ENCODE measurements around the gene MAP2K5.

Gene MAP2K5

DNA sequence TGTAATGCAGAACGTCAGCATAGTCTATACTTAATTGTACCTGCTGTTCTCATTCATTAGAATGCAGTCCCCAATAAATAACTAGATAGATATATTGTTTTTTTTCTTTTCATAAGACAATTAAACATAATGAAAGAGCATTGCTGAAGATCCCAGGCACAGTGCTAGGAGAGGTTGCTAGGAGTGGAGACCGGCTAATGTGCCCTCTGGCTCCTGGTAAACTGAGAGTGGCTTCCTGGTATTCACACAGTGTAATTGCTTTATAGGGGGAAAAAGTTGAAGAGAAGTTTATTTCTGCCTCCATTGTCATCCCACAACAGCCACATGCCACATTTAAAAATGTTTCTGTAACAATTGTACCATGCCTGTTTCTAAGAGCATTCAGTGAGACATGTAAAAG, 135.6 kb downstream of the MAP2K5 start:
- no peak overlapping the region for H3K4me3 ChIP-seq (ENCODE audit: low read depth, low read length)
- POLR2A ChIA-PET: no interaction called here
- CTCF ChIA-PET: no interaction called here
- no peak for DNase-seq (ENCODE audit: low read depth, low spot score)
- no peak for TF ChIP-seq CTCF (IDR thresholded peaks at IDR 0.05; ENCODE audit: insufficient read depth, low read length, missing control alignments)

DNA sequence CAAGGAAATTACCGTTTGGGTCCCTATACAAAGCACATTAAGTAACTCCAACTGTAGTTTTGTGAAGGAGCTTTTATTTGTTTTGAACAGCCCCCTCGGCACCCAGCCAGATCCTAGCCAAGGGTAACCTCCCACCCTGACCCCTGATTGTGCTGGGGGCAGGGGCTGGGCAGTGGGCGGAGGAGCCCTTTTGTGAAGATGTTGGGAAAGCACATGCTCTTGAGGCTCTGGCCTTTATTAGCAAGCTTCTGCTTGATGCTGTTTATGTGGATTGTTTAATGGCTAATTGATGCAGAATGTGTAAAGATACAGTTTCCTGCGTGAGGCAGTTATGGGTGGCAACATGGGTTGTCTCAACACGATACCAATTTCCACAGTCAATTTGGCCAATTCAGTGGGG, 136.5 kb downstream of the MAP2K5 start:
- DNase-seq (ENCODE audit: low read depth, low spot score): no peak
- H3K4me3 ChIP-seq (ENCODE audit: low read depth, low read length): no peak overlapping the region
- no peak for TF ChIP-seq CTCF (IDR thresholded peaks at IDR 0.05; ENCODE audit: insufficient read depth, low read length, missing control alignments)
- POLR2A ChIA-PET: no interaction called here
- CTCF ChIA-PET: interaction anchor here (0.6 kb wide), 1 partner anchor 58 kb away, joined by 3 read pairs; no protein-coding TSS in a partner anchor

GRCh38 chr15:67680641-67681040, 138.1 kb downstream of the MAP2K5 start:
- no peak for DNase-seq (ENCODE audit: low read depth, low spot score)
- ChIA-PET CTCF (interaction anchor here (1.2 kb wide), 1 partner anchor 10 kb away, joined by 3 read pairs; no protein-coding TSS in a partner anchor), POLR2A (no interaction called here)
- no peak overlapping the region for H3K4me3 ChIP-seq (ENCODE audit: low read depth, low read length)
- no peak for TF ChIP-seq CTCF (IDR thresholded peaks at IDR 0.05; ENCODE audit: insufficient read depth, low read length, missing control alignments)

DNA sequence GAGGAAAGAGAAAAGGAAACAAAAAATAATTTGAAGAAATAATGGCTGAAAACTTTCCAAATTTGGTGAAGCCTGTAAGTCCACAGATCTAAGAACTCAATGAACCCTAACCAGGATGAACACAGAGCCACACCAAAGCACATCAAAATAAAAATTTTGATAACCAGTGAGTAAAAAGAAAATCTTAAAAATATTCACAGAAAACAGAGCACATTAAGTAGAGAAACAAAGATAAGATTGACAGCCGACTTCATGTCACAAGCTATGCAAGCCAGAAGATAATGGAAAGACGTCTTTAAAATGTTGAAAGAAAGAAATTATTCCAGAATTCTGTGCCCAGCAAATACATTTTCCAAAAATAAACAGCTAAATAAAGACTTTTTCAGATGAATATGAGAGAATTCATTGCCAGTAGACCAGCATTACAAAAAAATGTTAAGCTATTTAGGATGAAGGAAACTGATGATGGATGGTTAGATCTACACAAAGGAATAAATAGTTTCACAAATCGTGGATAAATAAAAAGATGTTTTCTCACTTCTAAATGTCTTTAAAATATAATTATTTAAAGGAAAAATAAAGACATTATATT, 142.6 kb downstream of the MAP2K5 start:
- no peak for DNase-seq (ENCODE audit: low read depth, low spot score)
- H3K4me3 ChIP-seq (ENCODE audit: low read depth, low read length): no peak overlapping the region
- CTCF ChIA-PET: interaction anchor here (1.0 kb wide), 1 partner anchor 15 kb away, joined by 3 read pairs; no protein-coding TSS in a partner anchor
- POLR2A ChIA-PET: no interaction called here
- no peak for TF ChIP-seq CTCF (IDR thresholded peaks at IDR 0.05; ENCODE audit: insufficient read depth, low read length, missing control alignments)

DNA sequence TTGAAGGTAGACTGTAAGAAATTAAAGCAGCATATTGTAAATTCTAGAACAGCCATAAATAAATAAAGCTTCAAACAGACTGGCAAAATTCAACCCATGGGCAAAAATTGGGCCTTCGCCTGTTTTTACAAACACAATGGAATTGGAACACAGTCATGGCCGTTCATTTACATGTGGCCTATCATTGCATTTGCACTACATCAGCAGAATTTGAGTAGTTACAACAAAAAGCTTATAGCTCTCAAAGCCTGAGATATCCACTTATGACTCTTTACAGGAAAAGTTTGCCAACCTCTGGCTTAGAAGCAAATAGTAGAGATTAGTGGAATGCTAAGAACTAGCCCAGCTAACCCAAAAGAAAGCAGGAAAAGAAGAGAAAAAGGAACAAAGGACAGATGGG, 143.2 kb downstream of the MAP2K5 start:
- POLR2A ChIA-PET: no interaction called here
- CTCF ChIA-PET: interaction anchor here (1.0 kb wide), 1 partner anchor 15 kb away, joined by 3 read pairs; no protein-coding TSS in a partner anchor
- no peak for DNase-seq (ENCODE audit: low read depth, low spot score)
- no peak for TF ChIP-seq CTCF (IDR thresholded peaks at IDR 0.05; ENCODE audit: insufficient read depth, low read length, missing control alignments)
- no peak overlapping the region for H3K4me3 ChIP-seq (ENCODE audit: low read depth, low read length)

- DNase-seq (ENCODE audit: low read depth, low spot score): peak; percentile 7
- no peak overlapping the region for H3K4me3 ChIP-seq (ENCODE audit: low read depth, low read length)
- CTCF ChIA-PET: no interaction called here
- TF ChIP-seq CTCF (IDR thresholded peaks at IDR 0.05; ENCODE audit: insufficient read depth, low read length, missing control alignments): no peak
- POLR2A ChIA-PET: no interaction called here
These were observed 148.4 kb downstream of the MAP2K5 start for GRCh38 chr15:67690936-67691335.

Measured in AG04449 (cell line).